ENCODE data around the gene PCDHB11.
A peak's percentile ranks its signal among the peaks of the same experiment; 100 is the strongest.
"Not testable (repeated sequence)": the region's sequence is repeated elsewhere in the genome, so short reads cannot be mapped to it uniquely, and the experiment has no call there.

The PCDHB11 gene

GRCh38 chr5:141184117-141184855, 15.1 kb upstream of the PCDHB11 start:
- H3K4me3 ChIP-seq: not testable (repeated sequence)

GRCh38 chr5:141186897-141187512, 12.4 kb upstream of the PCDHB11 start, which contains the start of gene PCDHB9:
TSS of gene PCDHB9 (plus strand) at chr5:141187161. CDS start at chr5:141187319, 158 bp downstream.
- H3K4me3 ChIP-seq: no peak within 1 kb of the TSS

More at GRCh38 chr5:141184117-141184855, 15.1 kb upstream of the PCDHB11 start:
- not testable (repeated sequence) for H3K27ac ChIP-seq

GRCh38 chr5:141188682-141189081, 10.7 kb upstream of the PCDHB11 start:
- not testable (repeated sequence) for H3K27ac ChIP-seq, H3K4me3 ChIP-seq

More at GRCh38 chr5:141186897-141187512, 12.4 kb upstream of the PCDHB11 start, which contains the start of gene PCDHB9:
- H3K27ac ChIP-seq: no peak within 1 kb of the TSS

GRCh38 chr5:141189131-141189530, 10.3 kb upstream of the PCDHB11 start:
- not testable (repeated sequence) for H3K27ac ChIP-seq

GRCh38 chr5:141192110-141192725, 7.2 kb upstream of the PCDHB11 start, which contains the start of gene PCDHB10:
TSS of gene PCDHB10 (plus strand) at chr5:141192353. CDS start at chr5:141192553, 200 bp downstream.
- H3K4me3 ChIP-seq: no peak within 1 kb of the TSS

More at GRCh38 chr5:141189131-141189530, 10.3 kb upstream of the PCDHB11 start:
- not testable (repeated sequence) for H3K4me3 ChIP-seq

GRCh38 chr5:141194332-141194731, 5.1 kb upstream of the PCDHB11 start:
- not testable (repeated sequence) for H3K27ac ChIP-seq, H3K4me3 ChIP-seq

More at GRCh38 chr5:141192110-141192725, 7.2 kb upstream of the PCDHB11 start, which contains the start of gene PCDHB10:
- H3K27ac ChIP-seq: no peak within 1 kb of the TSS

- Histone ChIP-seq H3K27ac (no peak overlapping the region), H3K4me3 (no peak overlapping the region)
Measured at GRCh38 chr5:141196363-141196762, 3.1 kb upstream of the PCDHB11 start.

GRCh38 chr5:141201126-141201525, 1.7 kb downstream of the PCDHB11 start:
- not testable (repeated sequence) for H3K4me3 ChIP-seq

GRCh38 chr5:141201646-141202045, 2.2 kb downstream of the PCDHB11 start:
- not testable (repeated sequence) for H3K27ac ChIP-seq, H3K4me3 ChIP-seq

More at GRCh38 chr5:141201126-141201525, 1.7 kb downstream of the PCDHB11 start:
- H3K27ac ChIP-seq: not testable (repeated sequence)

- Histone ChIP-seq H3K4me3 (no peak within 1 kb of the TSS), H3K27ac (no peak within 1 kb of the TSS)
Measured at GRCh38 chr5:141208478-141208877, 9.1 kb downstream of the PCDHB11 start, which contains the start of gene PCDHB12. TSS of gene PCDHB12 (plus strand) at chr5:141208719. CDS start at chr5:141208908, 189 bp downstream.

- H3K4me3 ChIP-seq, H3K27ac ChIP-seq: not testable (repeated sequence)
Measured at GRCh38 chr5:141210281-141210680, 10.9 kb downstream of the PCDHB11 start.

GRCh38 chr5:141210849-141211248, 11.4 kb downstream of the PCDHB11 start:
- H3K4me3 ChIP-seq, H3K27ac ChIP-seq: not testable (repeated sequence)

GRCh38 chr5:141213656-141214339, 14.4 kb downstream of the PCDHB11 start, which contains the start of gene PCDHB13:
TSS of gene PCDHB13 (plus strand) at chr5:141213919. CDS start at chr5:141214124, 205 bp downstream.
- not testable (repeated sequence) for H3K27ac ChIP-seq
- peak within 1 kb of the TSS in 1 of 7 experiments; percentile 22 for H3K4me3 ChIP-seq

- H3K27ac ChIP-seq, H3K4me3 ChIP-seq: not testable (repeated sequence)
Measured at GRCh38 chr5:141214583-141214982, 15.2 kb downstream of the PCDHB11 start.

- H3K27ac ChIP-seq, H3K4me3 ChIP-seq: not testable (repeated sequence)
Measured at GRCh38 chr5:141215504-141215903, 16.1 kb downstream of the PCDHB11 start.

- H3K27ac ChIP-seq: not testable (repeated sequence)
Measured at GRCh38 chr5:141216035-141216434, 16.6 kb downstream of the PCDHB11 start.

GRCh38 chr5:141223112-141223783, 23.8 kb downstream of the PCDHB11 start, which contains the start of gene PCDHB14:
TSS of gene PCDHB14 (plus strand) at chr5:141223343. CDS start at chr5:141223506, 163 bp downstream.
- peak within 1 kb of the TSS in 1 of 7 experiments; percentile 7 for H3K4me3 ChIP-seq
- no peak within 1 kb of the TSS for H3K27ac ChIP-seq

More at GRCh38 chr5:141216035-141216434, 16.6 kb downstream of the PCDHB11 start:
- H3K4me3 ChIP-seq: not testable (repeated sequence)

GRCh38 chr5:141224844-141225243, 25.4 kb downstream of the PCDHB11 start:
- H3K4me3 ChIP-seq, H3K27ac ChIP-seq: not testable (repeated sequence)

GRCh38 chr5:141225421-141225820, 26.0 kb downstream of the PCDHB11 start:
- H3K27ac ChIP-seq, H3K4me3 ChIP-seq: not testable (repeated sequence)

Data from skin epidermis (tissue), 12 donors.